Calu3 (cell line): ENCODE measurements around the gene HACE1. TPM values are rescaled to one million over a fixed set of nuclear protein-coding genes. Genes with fewer than 3 reads are reported as not detected.

Experiments used
- BruUV-seq: library from RNA; stranded (reverse); fragments of 400-500 nt; replicated peaks from 2 replicates; lab custom pipeline; 2021; lab: Mats Ljungman, UMichigan
- CTCF ChIA-PET: fragments of 300-600 bp; sonication (Branson Sonifier 250); formaldehyde crosslinking; loops from one replicate; lab custom pipeline; 2022; ENCODE audit warnings: antibody characterized with exemption; lab: Charles Lee
- DNase-seq: peaks from one replicate; pipeline ENCODE4 v3.0.0; 2022
- H3K27ac Mint-ChIP-seq: one replicate; pipeline ENCODE4 v1.8.0; 2022; ENCODE audit warnings: mixed read lengths; ENCODE audit not compliant: unreplicated experiment
- H3K27me3 Mint-ChIP-seq: one replicate; pipeline ENCODE4 v1.8.0; 2022; ENCODE audit warnings: mixed read lengths; ENCODE audit not compliant: unreplicated experiment
- H3K36me3 Mint-ChIP-seq: one replicate; pipeline ENCODE4 v1.8.0; 2022; ENCODE audit warnings: mild to moderate bottlenecking, moderate library complexity, mixed read lengths; ENCODE audit not compliant: insufficient read depth, unreplicated experiment
- H3K4me1 Mint-ChIP-seq: one replicate; pipeline ENCODE4 v1.8.0; 2022; ENCODE audit warnings: mild to moderate bottlenecking, low read depth, mixed read lengths; ENCODE audit not compliant: unreplicated experiment
- H3K4me3 Mint-ChIP-seq: one replicate; pipeline ENCODE4 v1.8.0; 2022; ENCODE audit warnings: mild to moderate bottlenecking, low read depth, moderate library complexity, mixed read lengths; ENCODE audit not compliant: unreplicated experiment
- H3K9me3 Mint-ChIP-seq: one replicate; pipeline ENCODE4 v1.8.0; 2022; ENCODE audit warnings: low read depth, mixed read lengths; ENCODE audit not compliant: unreplicated experiment
- CTCF ChIP-seq: fragments of 200-600 bp; IDR thresholded peaks from one replicate; pipeline ENCODE4 v1.8.0; 2022; ENCODE audit warnings: antibody characterized with exemption; ENCODE audit not compliant: unreplicated experiment
- intact Hi-C: fragments of 100-400 bp; cut with micrococcal nuclease; formaldehyde crosslinking; loops from one replicate; pipeline ENCODE4 v1.10.0; 2022; ENCODE audit not compliant: unreplicated experiment
- total RNA-seq: library from RNA; stranded (reverse); gene quantifications from 2 replicates; pipeline ENCODE4 v1.2.3, GENCODE V29; 2022

The HACE1 gene
- total RNA-seq, 1 experiment from 2014 or later: 12.5 TPM

GRCh38 chr6:104704191-104704590 is 155.5 kb downstream of the HACE1 start:
- CTCF ChIA-PET: no interaction called here
- TF ChIP-seq CTCF: no peak
- BruUV-seq: no TSS peak
- Mint-ChIP-seq H3K4me3 (no peak overlapping the region), H3K36me3 (no peaks in the 10 kb centered on the region), H3K4me1 (no peaks in the 10 kb centered on the region), H3K9me3 (no peaks in the 10 kb centered on the region), H3K27me3 (no peaks in the 10 kb centered on the region), H3K27ac (no peak overlapping the region)
- intact Hi-C loops: no loop called here
- no peak for DNase-seq

GRCh38 chr6:104702126-104702841 is 157.4 kb downstream of the HACE1 start:
- CTCF ChIA-PET: no interaction called here
- TF ChIP-seq CTCF: no peak
- Mint-ChIP-seq H3K27me3 (no peaks in the 10 kb centered on the region), H3K36me3 (no peaks in the 10 kb centered on the region), H3K4me1 (no peaks in the 10 kb centered on the region), H3K9me3 (no peaks in the 10 kb centered on the region), H3K4me3 (no peak overlapping the region), H3K27ac (no peak overlapping the region)
- no peak for DNase-seq
- intact Hi-C loops: no loop called here
- no TSS peak for BruUV-seq

- H3K9me3 Mint-ChIP-seq: no peaks in the 10 kb centered on the region
- H3K4me3 Mint-ChIP-seq: no peak overlapping the region
- DNase-seq: no peak
- H3K27ac Mint-ChIP-seq: no peak overlapping the region
- intact Hi-C loops: no loop called here
- no peak for TF ChIP-seq CTCF
- H3K27me3 Mint-ChIP-seq: no peaks in the 10 kb centered on the region
- no peaks in the 10 kb centered on the region for H3K4me1 Mint-ChIP-seq
- BruUV-seq: no TSS peak
- no peaks in the 10 kb centered on the region for H3K36me3 Mint-ChIP-seq
- CTCF ChIA-PET: interaction anchor here (0.6 kb wide), 1 partner anchor 37 kb away, joined by 5 read pairs; no protein-coding TSS in a partner anchor
Observed at GRCh38 chr6:104700371-104701185, 159.1 kb downstream of the HACE1 start.

- Mint-ChIP-seq H3K9me3 (no peaks in the 10 kb centered on the region), H3K4me3 (no peak overlapping the region), H3K27ac (no peak overlapping the region), H3K36me3 (no peaks in the 10 kb centered on the region), H3K27me3 (no peaks in the 10 kb centered on the region), H3K4me1 (no peaks in the 10 kb centered on the region)
- no TSS peak for BruUV-seq
- TF ChIP-seq CTCF: no peak
- CTCF ChIA-PET: no interaction called here
- intact Hi-C loops: no loop called here
- no peak for DNase-seq
Observed at GRCh38 chr6:104699593-104700329, 160.0 kb downstream of the HACE1 start.
